Hematopoietic multipotent progenitor cell (in vitro differentiated cells): ENCODE measurements around the gene CLEC19A. TPM values are rescaled to one million over a fixed set of nuclear protein-coding genes. Genes with fewer than 3 reads are reported as not detected.

Experiments used
- DNase-seq, 3 donors: peaks; one replicate each; pipeline ENCODE4 v3.0.0-alpha.2; 2011 to 2015; ENCODE audit warnings: low read depth in 2 of 3, low spot score in 2 of 3
- total RNA-seq: library from RNA; depleted of rRNA; stranded (reverse); fragments of >200 nt; gene quantifications from one replicate; pipeline ENCODE4 v1.2.3, GENCODE V29; 2012

The CLEC19A gene
- total RNA-seq, 1 donor: not detected

- no peak for DNase-seq
These were observed 1.3 kb upstream of the CLEC19A start for GRCh38 chr16:19284207-19284606.

GRCh38 chr16:19286827-19287226 lies 1.3 kb downstream of the CLEC19A start:
- no peak for DNase-seq

- DNase-seq: no peak
These were observed 1.7 kb downstream of the CLEC19A start for GRCh38 chr16:19287241-19287640.

GRCh38 chr16:19288872-19289799 lies 3.6 kb downstream of the CLEC19A start:
- no peak for DNase-seq

GRCh38 chr16:19289811-19290485 lies 4.4 kb downstream of the CLEC19A start:
- DNase-seq: no peak

- no peak for DNase-seq
These were observed 5.3 kb downstream of the CLEC19A start for GRCh38 chr16:19290860-19291259.

GRCh38 chr16:19291475-19291874 lies 5.9 kb downstream of the CLEC19A start:
- peak in 2 of 3 donors; percentile 8 to 33 for DNase-seq

- DNase-seq: no peak
These were observed 6.7 kb downstream of the CLEC19A start for GRCh38 chr16:19292186-19292585.

- peak in 1 of 3 donors; percentile 9 for DNase-seq
These were observed 8.7 kb downstream of the CLEC19A start for GRCh38 chr16:19294156-19294649.

GRCh38 chr16:19295393-19295792 lies 9.9 kb downstream of the CLEC19A start:
- DNase-seq: no peak

- DNase-seq: no peak
These were observed 11.9 kb downstream of the CLEC19A start for GRCh38 chr16:19297454-19297853.

- no peak for DNase-seq
These were observed 14.0 kb downstream of the CLEC19A start for GRCh38 chr16:19299565-19299964.

- no peak for DNase-seq
These were observed 16.4 kb downstream of the CLEC19A start for GRCh38 chr16:19301931-19302330.

- no peak for DNase-seq
These were observed 19.2 kb downstream of the CLEC19A start for GRCh38 chr16:19304750-19305149.

GRCh38 chr16:19305443-19305842 lies 19.9 kb downstream of the CLEC19A start:
- DNase-seq: no peak

GRCh38 chr16:19307587-19308241 lies 22.2 kb downstream of the CLEC19A start:
- peak in 1 of 3 donors; percentile 33 for DNase-seq

GRCh38 chr16:19308392-19308791 lies 22.9 kb downstream of the CLEC19A start:
- DNase-seq: no peak

- no peak for DNase-seq
These were observed 23.6 kb downstream of the CLEC19A start for GRCh38 chr16:19309178-19309577.

GRCh38 chr16:19314718-19315425 lies 29.3 kb downstream of the CLEC19A start:
- no peak for DNase-seq

GRCh38 chr16:19315889-19316433 lies 30.4 kb downstream of the CLEC19A start:
- DNase-seq: no peak
